GM12878 (cell line): ENCODE results near the gene AP4E1. TPM values are rescaled to one million over a fixed set of nuclear protein-coding genes. Genes with fewer than 3 reads are reported as not detected.

ENCODE experiments used
- ATAC-seq: fragments of 200-7000 bp; cut with Tn5 transposase; 3 replicates; pipeline ENCODE4 v1.9.1; 2020; ENCODE audit warnings: mild to moderate bottlenecking, moderate library complexity
- BruUV-seq: library from RNA; stranded (reverse); fragments of 400-500 nt; replicated peaks from 2 replicates; lab custom pipeline; 2021; lab: Mats Ljungman, UMichigan
- CTCF ChIA-PET: fragments of 300-600 bp; sonication (Branson Sonifier 250); formaldehyde crosslinking; extraction: SDS; loops from one replicate; lab custom pipeline; 2021; ENCODE audit warnings: inconsistent platforms; lab: Yijun Ruan, JAX
- POLR2A ChIA-PET: fragments of 350-600 bp; formaldehyde crosslinking; extraction: SDS; loops from one replicate; lab custom pipeline; 2021; ENCODE audit warnings: inconsistent platforms; lab: Charles Lee
- RAD21 ChIA-PET: fragments of 300-600 bp; sonication (Branson Sonifier 250); formaldehyde crosslinking; loops from one replicate; lab custom pipeline; 2023; ENCODE audit warnings: antibody characterized with exemption; ENCODE audit not compliant: unreplicated experiment; lab: Charles Lee
- SMC1A ChIA-PET: fragments of 300-600 bp; sonication (Branson Sonifier 250); formaldehyde crosslinking; loops from one replicate; lab custom pipeline; 2023; ENCODE audit not compliant: unreplicated experiment, uncharacterized antibody; lab: Charles Lee
- DNase-seq: peaks from one replicate; pipeline ENCODE4 v3.0.0-alpha.2; 2011; ENCODE audit warnings: low read depth, low spot score
- FAIRE-seq: peaks from 3 replicates; lab custom pipeline; 2011; peaks lifted over from hg19 to GRCh38; lab: Jason Lieb, UNC
- H2AFZ ChIP-seq: 2 replicates; pipeline ENCODE4 v1.6.0; 2011; ENCODE audit warnings: low read depth, low read length, control low read depth; ENCODE audit not compliant: control insufficient read depth
- H3K27ac ChIP-seq: 2 replicates; pipeline ENCODE4 v1.5.1; 2011; ENCODE audit warnings: control low read depth; ENCODE audit not compliant: control insufficient read depth, insufficient read depth
- H3K27me3 ChIP-seq, 2 experiments: replicated peaks in 1 of 2; 2 replicates each; pipeline versions ENCODE4 v1.6.0 to v1.6.1; 2011; ENCODE audit warnings: low read length in 1 of 2; ENCODE audit not compliant: control insufficient read depth in 2 of 2, insufficient read depth in 2 of 2
- H3K36me3 ChIP-seq, 2 experiments: 2 replicates each; pipeline ENCODE4 v1.5.1; 2011; ENCODE audit warnings: low read length in 1 of 2; ENCODE audit not compliant: control insufficient read depth in 2 of 2, insufficient read depth in 2 of 2
- H3K4me1 ChIP-seq: 2 replicates; pipeline ENCODE4 v1.6.1; 2011; ENCODE audit warnings: mild to moderate bottlenecking, low read length, moderate library complexity, mixed read lengths; ENCODE audit not compliant: control insufficient read depth, insufficient read depth
- H3K4me2 ChIP-seq: 2 replicates; pipeline ENCODE4 v1.6.0; 2011; ENCODE audit warnings: control low read depth; ENCODE audit not compliant: control insufficient read depth, insufficient read depth
- H3K4me3 ChIP-seq: fragments of 200-600 bp; sonication (generic); 2 replicates; pipeline ENCODE4 v1.5.1; 2016
- H3K79me2 ChIP-seq: 2 replicates; pipeline ENCODE4 v1.6.0; 2011; ENCODE audit warnings: low read length; ENCODE audit not compliant: control insufficient read depth, insufficient read depth
- H3K9ac ChIP-seq: 2 replicates; pipeline ENCODE4 v1.8.0; 2011; ENCODE audit warnings: low read length, control low read depth, mixed read lengths; ENCODE audit not compliant: control insufficient read depth, insufficient read depth
- H3K9me3 ChIP-seq: replicated peaks from 3 replicates; pipeline ENCODE4 v1.5.1; 2011; ENCODE audit warnings: mild to moderate bottlenecking, low read length; ENCODE audit not compliant: control insufficient read depth, insufficient read depth
- H4K20me1 ChIP-seq: 2 replicates; pipeline ENCODE4 v1.6.0; 2011; ENCODE audit not compliant: control insufficient read depth, insufficient read depth
- ATF3 ChIP-seq: IDR thresholded peaks from 2 replicates; pipeline ENCODE4 v1.6.1; 2011; ENCODE audit warnings: low read depth, mild to moderate bottlenecking, low read length, moderate library complexity, borderline replicate concordance; ENCODE audit errors: extremely low read depth
- BCL3 ChIP-seq: IDR thresholded peaks from 2 replicates; pipeline ENCODE4 v1.6.1; 2011; ENCODE audit warnings: borderline replicate concordance, low read depth, mild to moderate bottlenecking, moderate library complexity, low read length; ENCODE audit not compliant: insufficient read depth, poor library complexity, severe bottlenecking
- BCLAF1 ChIP-seq: fragments of 450-650 bp; IDR thresholded peaks from 2 replicates; pipeline ENCODE4 v1.6.1; 2017; ENCODE audit warnings: antibody characterized with exemption, mild to moderate bottlenecking, moderate library complexity
- BRCA1 ChIP-seq: IDR thresholded peaks from 2 replicates; pipeline ENCODE4 v1.6.1; 2011; ENCODE audit warnings: low read depth, low read length, improper control_type of control experiment
- E2F4 ChIP-seq: IDR thresholded peaks from 2 replicates; pipeline ENCODE4 v1.6.1; 2012; ENCODE audit warnings: low read depth, low read length, improper control_type of control experiment
- HDGF ChIP-seq: fragments of 450-650 bp; IDR thresholded peaks from 2 replicates; pipeline ENCODE4 v1.6.1; 2016; ENCODE audit warnings: antibody characterized with exemption
- IRF5 ChIP-seq: fragments of 450-650 bp; IDR thresholded peaks from 2 replicates; pipeline ENCODE4 v1.6.1; 2017; ENCODE audit warnings: borderline replicate concordance
- SMAD5 ChIP-seq: IDR thresholded peaks from 2 replicates; pipeline ENCODE4 v1.6.1; 2016; ENCODE audit warnings: antibody characterized with exemption, low read depth
- SMC3 ChIP-seq: IDR thresholded peaks from 2 replicates; pipeline ENCODE4 v1.6.1; 2011; ENCODE audit warnings: low read length, improper control_type of control experiment, borderline replicate concordance
- ZBTB11 ChIP-seq: fragments of 450-650 bp; formaldehyde crosslinking; IDR thresholded peaks from 2 replicates; pipeline ENCODE4 v1.5.0; 2022; ENCODE audit warnings: mild to moderate bottlenecking, missing genetic modification characterization
- ZNF24 ChIP-seq: fragments of 450-650 bp; IDR thresholded peaks from 2 replicates; pipeline ENCODE4 v1.6.1; 2017; ENCODE audit warnings: antibody characterized with exemption, mild to moderate bottlenecking
- ZNF384 ChIP-seq: IDR thresholded peaks from 2 replicates; pipeline ENCODE4 v1.6.1; 2012; ENCODE audit warnings: low read depth, mild to moderate bottlenecking, low read length, improper control_type of control experiment, borderline replicate concordance
- WGBS: methylation state at CpG from one replicate; pipeline ENCODE4 v1.1.6; 2016; ENCODE audit warnings: low lambda C conversion rate; ENCODE audit not compliant: insufficient replicate concordance, insufficient coverage; ENCODE audit errors: missing lambda C conversion rate; 5-methylcytosine and 5-hydroxymethylcytosine counted together
- in situ Hi-C: fragments of 300-500 bp; cut with MboI; formaldehyde crosslinking; loops from 9 replicates; pipeline ENCODE4 v1.14.3; 2018; ENCODE audit warnings: mixed read lengths
- intact Hi-C: fragments of 100-400 bp; cut with micrococcal nuclease; formaldehyde crosslinking; loops from one replicate; pipeline ENCODE4 v1.14.2; 2022; ENCODE audit not compliant: unreplicated experiment
- polyA plus RNA-seq, 11 experiments: library from polyadenylated mRNA; depleted of rRNA in 4 of 11; unstranded in 6 of 11; stranded (reverse) in 5 of 11; fragments of >200 nt; fragmentation: Nextera tagmentation in 4 of 11; fragmentation: Illumina TruSeq in 1 of 11; extraction: Ambion mirVana in 4 of 11; extraction: Trizol in 1 of 11; gene quantifications; 1 replicate in 1 of 11; 2 replicates in 10 of 11; pipeline versions ENCODE4 v1.2.1 to v1.2.3, GENCODE V29; 2011 to 2016; ENCODE audit warnings: inconsistent platforms in 2 of 11, missing spikeins in 2 of 11, low read depth in 1 of 11
- total RNA-seq, 4 experiments: library from RNA; depleted of rRNA in 3 of 4; stranded (reverse); fragments of >200 nt in 3 of 4; fragmentation: Illumina TruSeq in 1 of 4; extraction: Trizol in 1 of 4; gene quantifications; 2 replicates each; pipeline versions ENCODE4 v1.2.1 to v1.2.3, GENCODE V29; 2013 to 2021

The AP4E1 gene
- total and polyA plus RNA-seq, 10 of the 15 experiments (the other 5 are each of a cell fraction or from before 2014, with no cell fraction given): 1.2 to 11.4 (median 6.7) TPM

- H2AFZ ChIP-seq: no peak overlapping the region
- no peak overlapping the region for H3K4me3 ChIP-seq
- no peak overlapping the region for H3K9ac ChIP-seq
- no peaks in the 10 kb centered on the region for H3K27me3 ChIP-seq
- ChIA-PET RAD21 (no interaction called here), POLR2A (no interaction called here), CTCF (interaction anchor here (0.7 kb wide), 1 partner anchor 36 kb away, joined by 7 read pairs; no protein-coding TSS in a partner anchor), SMC1A (no interaction called here)
- in situ Hi-C loops: no loop called here
- H3K27ac ChIP-seq: no peak overlapping the region
- no peak for TF ChIP-seq IRF5
- TF ChIP-seq ZNF384: no peak
- TF ChIP-seq BCL3: no peak
- no peak for TF ChIP-seq E2F4
- TF ChIP-seq SMC3: no peak
- TF ChIP-seq HDGF: no peak
- no peak for TF ChIP-seq BRCA1
- no peak for TF ChIP-seq ZBTB11
- no peak for TF ChIP-seq ZNF24
- TF ChIP-seq BCLAF1: no peak
- no peak for TF ChIP-seq ATF3
- TF ChIP-seq SMAD5: no peak
- H3K4me2 ChIP-seq: no peak overlapping the region
- no peaks in the 10 kb centered on the region for H3K79me2 ChIP-seq
- ATAC-seq: no peak
- H3K36me3 ChIP-seq: no peaks in the 10 kb centered on the region
- no peak for FAIRE-seq
- no TSS peak for BruUV-seq
- no peaks in the 10 kb centered on the region for H3K9me3 ChIP-seq
- no peak for DNase-seq
- 81% methylated on average over 3 of the region's 3 CpGs for WGBS
- intact Hi-C loops: no loop called here
- H3K4me1 ChIP-seq: no peaks in the 10 kb centered on the region
- no peaks in the 10 kb centered on the region for H4K20me1 ChIP-seq
These were observed 117.0 kb downstream of the AP4E1 start for GRCh38 chr15:51025454-51025846.
